ENCODE measurements around the gene PTPRZ1. TPM values are rescaled to one million over a fixed set of nuclear protein-coding genes. Genes with fewer than 3 reads are reported as not detected.

PTPRZ1 gene
- total and polyA plus RNA-seq, 2 of the 4 experiments (the other 2 are of a cell fraction) = not detected

GRCh38 chr7:122054393-122054792, 181.4 kb downstream of the PTPRZ1 start:
- dilution Hi-C loops (cut with HindIII; ENCODE audit: low sequenced_read_pairs, unreplicated experiment) = no loop called here
- Histone ChIP-seq H3K36me3 (ENCODE audit: control insufficient read depth, insufficient read depth, low read length) (no peaks in the 10 kb centered on the region), H2BK15ac (ENCODE audit: low read depth, low read length) (no peak overlapping the region), H2BK5ac (ENCODE audit: low read depth, low read length, poor library complexity, severe bottlenecking) (no peak overlapping the region), H3K9me3 (ENCODE audit: control insufficient read depth, insufficient read depth, low read length) (no peaks in the 10 kb centered on the region), H4K5ac (ENCODE audit: low read depth, low read length) (no peak overlapping the region), H2BK20ac (ENCODE audit: low read depth, low read length) (no peak overlapping the region), H3K56ac (ENCODE audit: extremely low read depth, insufficient read depth, low read length) (no peak overlapping the region), H3K18ac (ENCODE audit: low read depth, low read length) (no peak overlapping the region), H3K9ac (ENCODE audit: low read depth, low read length) (no peak overlapping the region), H4K8ac (ENCODE audit: low read depth in 2 of 2, low read length in 2 of 2) (no peak overlapping the region), H2AFZ (replicated peaks; ENCODE audit: low read length, poor library complexity) (no peak overlapping the region), H3K4me3 (ENCODE audit: insufficient read depth, low read depth, low read length) (no peak overlapping the region), H4K20me1 (ENCODE audit: insufficient read depth, low read length) (no peaks in the 10 kb centered on the region), H3K9me1 (ENCODE audit: insufficient read depth, low read length) (no peaks in the 10 kb centered on the region), H3K14ac (replicated peaks; ENCODE audit: low read depth, low read length) (no peak overlapping the region), H3K4ac (ENCODE audit: low read depth, low read length) (no peak overlapping the region), H2BK120ac (ENCODE audit: low read depth, low read length) (no peak overlapping the region), H3K79me1 (ENCODE audit: low read depth in 1 of 2, low read length in 2 of 2) (no peaks in the 10 kb centered on the region), H3K27me3 (ENCODE audit: control insufficient read depth, insufficient read depth, low read length) (no peaks in the 10 kb centered on the region), H2AK5ac (ENCODE audit: low read depth, low read length) (no peak overlapping the region), H3K4me1 (ENCODE audit: control insufficient read depth, insufficient read depth, low read length) (no peaks in the 10 kb centered on the region), H3K23ac (ENCODE audit: low read depth, low read length) (no peak overlapping the region), H2AK9ac (replicated peaks; ENCODE audit: low read depth, low read length, poor library complexity) (no peak overlapping the region), H4K91ac (ENCODE audit: insufficient read depth, low read depth, low read length) (no peak overlapping the region), H3K4me2 (ENCODE audit: low read depth, low read length) (no peak overlapping the region), H3K27ac (ENCODE audit: insufficient read depth, low read length) (no peak overlapping the region)
- intact Hi-C loops (cut with micrococcal nuclease) = no loop called here
- TF ChIP-seq MAFK (IDR thresholded peaks at IDR 0.05; ENCODE audit: low read depth, low read length) (no peak), RAD21 (IDR thresholded peaks at IDR 0.05; ENCODE audit: low read length) (no peak), CEBPB (IDR thresholded peaks at IDR 0.05; ENCODE audit: low read depth, low read length) (no peak)
- WGBS, 2 experiments (ENCODE audit: extremely low coverage in 2 of 2, insufficient read length in 1 of 2) = no CpG with 5 or more reads among the region's 1 CpG
- no TSS peak for BruUV-seq (replicated peaks)
- no peak for ATAC-seq (ENCODE audit: low read depth)
- in situ Hi-C loops (cut with MboI; ENCODE audit: low sequenced_read_pairs) = no loop called here
- ChIA-PET POLR2A (ENCODE audit: unreplicated experiment) (no interaction called here), CTCF (no interaction called here)
- no peak for DNase-seq
